CD14-positive monocyte (primary cell): ENCODE data around the gene SSMEM1. TPM values are rescaled to one million over a fixed set of nuclear protein-coding genes. Genes with fewer than 3 reads are reported as not detected.
A peak's percentile ranks its signal among the peaks of the same experiment; 100 is the strongest.
"Not testable (repeated sequence)": the region's sequence is repeated elsewhere in the genome, so short reads cannot be mapped to it uniquely, and the experiment has no call there.

Source experiments
- DNase-seq, 3 donors: peaks; one replicate each; pipeline ENCODE4 v3.0.0-alpha.2; 2011 to 2022
- H2AFZ ChIP-seq: 2 replicates; pipeline ENCODE4 v1.6.0; 2012; ENCODE audit warnings: mild to moderate bottlenecking, low read depth, low read length, inconsistent platforms; ENCODE audit not compliant: insufficient read depth, poor library complexity, severe bottlenecking
- H3K27ac ChIP-seq, 2 donors: 1 replicate in 1 of 2; 2 replicates in 1 of 2; pipeline ENCODE4 v1.5.1; 2012 to 2013; ENCODE audit warnings: low read length in 2 of 2, control low read depth in 1 of 2, inconsistent platforms in 1 of 2, low read depth in 1 of 2, mild to moderate bottlenecking in 1 of 2
- H3K27me3 ChIP-seq, 2 donors: one replicate each; pipeline versions ENCODE4 v1.6.0 to v1.6.1; 2011 to 2013; ENCODE audit warnings: low read length in 2 of 2; ENCODE audit not compliant: control insufficient read depth in 2 of 2, insufficient read depth in 2 of 2
- H3K36me3 ChIP-seq, 2 donors: replicated peaks in 1 of 2; 1 replicate in 1 of 2; 2 replicates in 1 of 2; pipeline versions ENCODE4 v1.5.1 to v1.6.1; 2012 to 2013; ENCODE audit warnings: low read length in 2 of 2, control low read depth in 1 of 2, inconsistent platforms in 1 of 2, mild to moderate bottlenecking in 1 of 2; ENCODE audit not compliant: insufficient read depth in 2 of 2, control insufficient read depth in 1 of 2
- H3K4me1 ChIP-seq, 2 donors: 1 replicate in 1 of 2; 2 replicates in 1 of 2; pipeline versions ENCODE4 v1.5.1 to v1.6.1; 2012 to 2013; ENCODE audit warnings: low read length in 2 of 2, control low read depth in 1 of 2, inconsistent platforms in 1 of 2, mild to moderate bottlenecking in 1 of 2, moderate library complexity in 1 of 2; ENCODE audit not compliant: insufficient read depth in 2 of 2, control insufficient read depth in 1 of 2
- H3K4me2 ChIP-seq: replicated peaks from 2 replicates; pipeline ENCODE3; 2012; ENCODE audit warnings: low read length, moderate library complexity, mild to moderate bottlenecking; ENCODE audit not compliant: poor library complexity, severe bottlenecking; ENCODE audit errors: extremely low read depth
- H3K4me3 ChIP-seq, 3 experiments: fragments of 200-600 bp in 1 of 3; sonication (generic) in 1 of 3; replicated peaks in 1 of 3; 1 replicate in 2 of 3; 2 replicates in 1 of 3; pipeline ENCODE4 v1.5.1; 2011 to 2013; ENCODE audit warnings: low read length in 3 of 3, mild to moderate bottlenecking in 3 of 3, control low read depth in 2 of 3, low read depth in 2 of 3, inconsistent platforms in 1 of 3, moderate library complexity in 1 of 3
- H3K79me2 ChIP-seq: 2 replicates; pipeline ENCODE4 v1.6.0; 2012; ENCODE audit warnings: mild to moderate bottlenecking, control low read depth, inconsistent platforms, low read length, moderate library complexity; ENCODE audit not compliant: insufficient read depth
- H3K9ac ChIP-seq: 2 replicates; pipeline ENCODE4 v1.6.0; 2017; ENCODE audit warnings: low read length, mild to moderate bottlenecking; ENCODE audit not compliant: insufficient read depth, poor library complexity, severe bottlenecking
- H3K9me3 ChIP-seq, 2 donors: replicated peaks in 1 of 2; 1 replicate in 1 of 2; 2 replicates in 1 of 2; pipeline versions ENCODE4 v1.5.1 to v1.6.1; 2012 to 2013; ENCODE audit warnings: low read length in 2 of 2, control low read depth in 1 of 2; ENCODE audit not compliant: control insufficient read depth in 1 of 2, insufficient read depth in 1 of 2
- H4K20me1 ChIP-seq: 2 replicates; pipeline ENCODE4 v1.6.0; 2012; ENCODE audit warnings: mild to moderate bottlenecking, low read length, control low read depth, moderate library complexity; ENCODE audit not compliant: insufficient read depth
- H3K27ac Mint-ChIP-seq, 7 donors: one replicate each; pipeline ENCODE4 v1.8.0; 2020; ENCODE audit warnings: mild to moderate bottlenecking in 7 of 7, mixed read lengths in 7 of 7, moderate library complexity in 6 of 7, inconsistent platforms in 2 of 7
- H3K27me3 Mint-ChIP-seq, 3 donors: one replicate each; pipeline ENCODE4 v1.8.0; 2021 to 2022; ENCODE audit warnings: low read depth in 3 of 3, mild to moderate bottlenecking in 3 of 3, mixed read lengths in 3 of 3, moderate library complexity in 3 of 3, inconsistent platforms in 1 of 3
- H3K36me3 Mint-ChIP-seq, 2 donors: one replicate each; pipeline ENCODE4 v1.8.0; 2020; ENCODE audit warnings: mixed read lengths in 2 of 2, inconsistent platforms in 1 of 2, mild to moderate bottlenecking in 1 of 2
- H3K4me1 Mint-ChIP-seq: one replicate; pipeline ENCODE4 v1.8.0; 2020; ENCODE audit warnings: mild to moderate bottlenecking, mixed read lengths
- H3K4me3 Mint-ChIP-seq, 2 donors: one replicate each; pipeline ENCODE4 v1.8.0; 2020; ENCODE audit warnings: mild to moderate bottlenecking in 2 of 2, mixed read lengths in 2 of 2, moderate library complexity in 1 of 2
- H3K9me3 Mint-ChIP-seq, 7 donors: one replicate each; pipeline ENCODE4 v1.8.0; 2020 to 2022; ENCODE audit warnings: mixed read lengths in 7 of 7, mild to moderate bottlenecking in 6 of 7, moderate library complexity in 6 of 7, inconsistent platforms in 2 of 7
- WGBS: methylation state at CpG from one replicate; pipeline ENCODE4 v1.1.5; 2013; ENCODE audit warnings: missing lambda C conversion rate; ENCODE audit not compliant: insufficient coverage; 5-methylcytosine and 5-hydroxymethylcytosine counted together
- intact Hi-C, 2 donors: fragments of 100-400 bp; cut with micrococcal nuclease; formaldehyde crosslinking; loops; one replicate each; pipeline versions ENCODE4 v1.15.0 to v1.15.1; 2023
- polyA plus RNA-seq, 3 donors: library from polyadenylated mRNA; depleted of rRNA in 1 of 3; unstranded in 2 of 3; stranded (reverse) in 1 of 3; fragments of 300-500 nt in 2 of 3; fragments of >200 nt in 1 of 3; fragmentation: Illumina TruSeq in 2 of 3; gene quantifications; 1 replicate in 2 of 3; 2 replicates in 1 of 3; pipeline ENCODE4 v1.2.3, GENCODE V29; 2012 to 2021
- TF ChIP-seq, protein P1 (sequence below): fragments of 200-600 bp; IDR thresholded peaks from one replicate; pipeline ENCODE4 v1.8.0; 2022; ENCODE audit warnings: antibody characterized with exemption, mild to moderate bottlenecking

SSMEM1 gene
- polyA plus RNA-seq, 3 donors, result not detected

DNA sequence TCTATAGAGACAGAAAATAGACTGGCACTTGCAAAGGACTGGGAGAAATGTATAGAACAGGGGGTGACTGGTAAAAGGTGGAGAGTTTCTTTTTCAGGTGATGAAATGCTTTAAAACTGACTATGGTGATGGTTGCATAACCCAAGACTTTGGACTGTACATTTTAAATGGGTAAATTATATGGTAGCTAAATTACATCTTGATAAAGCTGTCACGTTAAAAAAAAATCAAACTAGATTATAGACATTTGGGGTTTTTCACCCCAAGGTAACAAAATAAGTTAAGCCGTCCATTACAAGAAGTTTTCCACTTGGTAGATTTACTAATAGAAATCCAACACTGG lies 26.4 kb upstream of the SSMEM1 start:
- intact Hi-C loops, result no loop called here
- Mint-ChIP-seq H3K4me1 (no peaks in the 10 kb centered on the region), H3K9me3 (no peaks in the 10 kb centered on the region), H3K27ac (no peak overlapping the region), H3K36me3 (peaks cover 58 to 62% of the 10 kb centered on the region in 2 donors), H3K27me3 (no peaks in the 10 kb centered on the region), H3K4me3 (no peak overlapping the region)
- Histone ChIP-seq H4K20me1 (no peaks in the 10 kb centered on the region), H3K4me2 (no peak overlapping the region), H3K27ac (no peak overlapping the region), H2AFZ (no peak overlapping the region), H3K4me3 (no peak overlapping the region), H3K27me3 (no peaks in the 10 kb centered on the region), H3K9ac (no peak overlapping the region), H3K9me3 (no peaks in the 10 kb centered on the region), H3K79me2 (no peaks in the 10 kb centered on the region), H3K36me3 (peaks cover 67 to 84% of the 10 kb centered on the region in 2 donors), H3K4me1 (no peaks in the 10 kb centered on the region)
- no CpG with 5 or more reads among the region's 2 CpGs for WGBS
- no peak for DNase-seq
- TF ChIP-seq, protein P1, sequence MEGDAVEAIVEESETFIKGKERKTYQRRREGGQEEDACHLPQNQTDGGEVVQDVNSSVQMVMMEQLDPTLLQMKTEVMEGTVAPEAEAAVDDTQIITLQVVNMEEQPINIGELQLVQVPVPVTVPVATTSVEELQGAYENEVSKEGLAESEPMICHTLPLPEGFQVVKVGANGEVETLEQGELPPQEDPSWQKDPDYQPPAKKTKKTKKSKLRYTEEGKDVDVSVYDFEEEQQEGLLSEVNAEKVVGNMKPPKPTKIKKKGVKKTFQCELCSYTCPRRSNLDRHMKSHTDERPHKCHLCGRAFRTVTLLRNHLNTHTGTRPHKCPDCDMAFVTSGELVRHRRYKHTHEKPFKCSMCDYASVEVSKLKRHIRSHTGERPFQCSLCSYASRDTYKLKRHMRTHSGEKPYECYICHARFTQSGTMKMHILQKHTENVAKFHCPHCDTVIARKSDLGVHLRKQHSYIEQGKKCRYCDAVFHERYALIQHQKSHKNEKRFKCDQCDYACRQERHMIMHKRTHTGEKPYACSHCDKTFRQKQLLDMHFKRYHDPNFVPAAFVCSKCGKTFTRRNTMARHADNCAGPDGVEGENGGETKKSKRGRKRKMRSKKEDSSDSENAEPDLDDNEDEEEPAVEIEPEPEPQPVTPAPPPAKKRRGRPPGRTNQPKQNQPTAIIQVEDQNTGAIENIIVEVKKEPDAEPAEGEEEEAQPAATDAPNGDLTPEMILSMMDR, result no peak

DNA sequence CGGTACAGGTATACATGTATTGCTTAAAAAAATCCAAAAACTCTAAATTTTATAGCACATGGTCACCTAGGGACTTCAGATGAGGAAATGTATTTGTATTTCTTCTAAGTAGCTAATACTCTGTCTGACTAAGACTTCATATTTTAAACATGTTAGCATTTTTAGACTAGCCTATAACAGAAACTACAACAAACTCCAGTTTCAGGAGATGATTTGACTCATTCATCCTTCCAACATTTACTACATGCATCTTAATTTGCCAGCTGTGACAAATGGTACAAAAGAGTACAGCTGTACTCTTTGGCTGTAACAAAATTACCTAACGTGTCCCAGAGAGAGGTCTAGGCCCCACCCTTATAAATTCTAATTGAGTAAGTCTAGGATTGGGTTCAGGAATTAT lies 24.7 kb upstream of the SSMEM1 start:
- no peak overlapping the region for H3K9ac ChIP-seq
- TF ChIP-seq, protein P1, result no peak

DNA sequence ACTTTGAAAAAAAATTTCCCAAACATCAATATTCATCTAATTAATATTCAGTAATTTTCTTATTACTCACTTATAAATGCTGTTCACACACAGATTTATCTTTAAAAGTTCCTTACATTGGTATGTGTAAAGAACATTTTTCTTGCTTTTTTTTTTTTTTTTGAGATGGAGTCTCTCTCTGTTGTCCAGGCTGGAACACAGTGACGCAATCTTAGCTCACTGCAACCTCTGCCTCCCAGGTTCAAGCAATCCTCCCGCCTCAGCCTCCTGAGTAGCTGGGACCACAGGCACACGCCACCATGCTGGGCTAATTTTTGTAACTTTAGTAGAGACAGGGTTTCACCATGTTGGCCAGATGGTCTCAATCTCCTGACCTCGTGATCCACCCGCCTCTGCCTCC lies 23.3 kb upstream of the SSMEM1 start:
- H3K9me3 Mint-ChIP-seq, H3K4me3 Mint-ChIP-seq, intact Hi-C loops, H2AFZ ChIP-seq, H3K9me3 ChIP-seq, H3K27ac ChIP-seq, H3K4me3 ChIP-seq, H4K20me1 ChIP-seq, H3K79me2 ChIP-seq, H3K4me2 ChIP-seq, H3K9ac ChIP-seq, H3K27me3 Mint-ChIP-seq, DNase-seq, H3K4me1 Mint-ChIP-seq, H3K4me1 ChIP-seq, H3K27me3 ChIP-seq, H3K27ac Mint-ChIP-seq: not testable (repeated sequence)
- H3K36me3 Mint-ChIP-seq, result peaks cover 56 to 64% of the 10 kb centered on the region in 2 donors
- WGBS, result 100% methylated on average over 1 of the region's 5 CpGs
- peaks cover 51 to 83% of the 10 kb centered on the region in 2 donors for H3K36me3 ChIP-seq

More for the DNA sequence above, 24.7 kb upstream of the SSMEM1 start:
- no peak overlapping the region for H2AFZ ChIP-seq
- no peak overlapping the region for H3K4me3 Mint-ChIP-seq
- no peaks in the 10 kb centered on the region for H3K27me3 Mint-ChIP-seq
- H3K4me1 Mint-ChIP-seq, result no peaks in the 10 kb centered on the region
- H4K20me1 ChIP-seq, result no peaks in the 10 kb centered on the region
- peaks cover 58 to 89% of the 10 kb centered on the region in 2 donors for H3K36me3 ChIP-seq
- H3K9me3 ChIP-seq, result no peaks in the 10 kb centered on the region
- intact Hi-C loops, result no loop called here
- peaks cover 3% of the 10 kb centered on the region for H3K79me2 ChIP-seq
- H3K27ac Mint-ChIP-seq, result peak overlapping the region in 1 of 7 donors; percentile 61
- no peak overlapping the region for H3K27ac ChIP-seq
- no peaks in the 10 kb centered on the region for H3K4me1 ChIP-seq
- peaks cover 59 to 61% of the 10 kb centered on the region in 2 donors for H3K36me3 Mint-ChIP-seq
- H3K4me3 ChIP-seq, result no peak overlapping the region
- no CpG with 5 or more reads among the region's 2 CpGs for WGBS
- H3K9me3 Mint-ChIP-seq, result no peaks in the 10 kb centered on the region
- H3K27me3 ChIP-seq, result no peaks in the 10 kb centered on the region
- no peak for DNase-seq
- no peak overlapping the region for H3K4me2 ChIP-seq
